IPS DF 19.7 (cell line): ENCODE measurements around the gene CHFR.
"Not testable (repeated sequence)": the region's sequence is repeated elsewhere in the genome, so short reads cannot be mapped to it uniquely, and the experiment has no call there.

Experiments used
- DNase-seq: peaks from one replicate; pipeline ENCODE4 v3.0.0-alpha.2; 2013; ENCODE audit warnings: low read depth, low spot score

CHFR gene

GRCh38 chr12:132812631-132813305, 74.6 kb downstream of the CHFR start:
- no peak for DNase-seq

- DNase-seq, result not testable (repeated sequence)
Observed at GRCh38 chr12:132809391-132809790, 78.0 kb downstream of the CHFR start.

- no peak for DNase-seq
Observed at GRCh38 chr12:132807295-132808092, 79.9 kb downstream of the CHFR start.

- no peak for DNase-seq
Observed at GRCh38 chr12:132806857-132807256, 80.5 kb downstream of the CHFR start.

GRCh38 chr12:132804426-132804861, 83.0 kb downstream of the CHFR start:
- no peak for DNase-seq

- no peak for DNase-seq
Observed at GRCh38 chr12:132803888-132804287, 83.5 kb downstream of the CHFR start.

- no peak for DNase-seq
Observed at GRCh38 chr12:132803125-132803524, 84.3 kb downstream of the CHFR start.

GRCh38 chr12:132801741-132802140, 85.7 kb downstream of the CHFR start:
- no peak for DNase-seq

GRCh38 chr12:132798836-132799235, 88.6 kb downstream of the CHFR start:
- no peak for DNase-seq

GRCh38 chr12:132797820-132798570, 89.4 kb downstream of the CHFR start:
- DNase-seq, result no peak

- DNase-seq, result no peak
Observed at GRCh38 chr12:132795847-132796246, 91.6 kb downstream of the CHFR start.

GRCh38 chr12:132791940-132792339, 95.5 kb downstream of the CHFR start:
- not testable (repeated sequence) for DNase-seq

GRCh38 chr12:132789099-132789471, 98.3 kb downstream of the CHFR start:
- DNase-seq, result no peak

- no peak for DNase-seq
Observed at GRCh38 chr12:132788375-132789098, 98.9 kb downstream of the CHFR start.

GRCh38 chr12:132787877-132788276, 99.5 kb downstream of the CHFR start:
- DNase-seq, result no peak

GRCh38 chr12:132786192-132786591, 101.2 kb downstream of the CHFR start:
- DNase-seq, result no peak

GRCh38 chr12:132784580-132784979, 102.8 kb downstream of the CHFR start:
- no peak for DNase-seq

GRCh38 chr12:132783917-132784531, 103.4 kb downstream of the CHFR start:
- no peak for DNase-seq
